ENCODE results near the gene ATOH1.

DNA sequence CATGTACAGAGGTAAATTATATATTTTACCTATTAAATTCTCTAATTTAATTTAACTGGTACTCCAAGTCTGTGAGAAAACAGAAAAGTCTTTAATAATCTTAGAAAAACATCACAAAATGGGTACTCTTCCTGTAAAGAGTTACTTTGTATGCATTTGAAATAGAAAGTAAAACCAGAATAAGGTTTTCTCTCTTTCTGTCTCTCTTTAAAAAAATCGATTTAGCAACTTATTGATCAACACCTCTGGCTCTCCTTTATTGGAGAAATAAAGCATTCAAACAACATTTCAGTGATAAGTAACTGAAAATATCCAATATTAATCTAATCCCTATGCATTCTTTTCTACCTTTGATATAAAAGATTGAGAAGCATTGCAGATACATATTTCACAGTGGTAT is 27.4 kb downstream of the ATOH1 start:
- TF ChIP-seq, protein P1, sequence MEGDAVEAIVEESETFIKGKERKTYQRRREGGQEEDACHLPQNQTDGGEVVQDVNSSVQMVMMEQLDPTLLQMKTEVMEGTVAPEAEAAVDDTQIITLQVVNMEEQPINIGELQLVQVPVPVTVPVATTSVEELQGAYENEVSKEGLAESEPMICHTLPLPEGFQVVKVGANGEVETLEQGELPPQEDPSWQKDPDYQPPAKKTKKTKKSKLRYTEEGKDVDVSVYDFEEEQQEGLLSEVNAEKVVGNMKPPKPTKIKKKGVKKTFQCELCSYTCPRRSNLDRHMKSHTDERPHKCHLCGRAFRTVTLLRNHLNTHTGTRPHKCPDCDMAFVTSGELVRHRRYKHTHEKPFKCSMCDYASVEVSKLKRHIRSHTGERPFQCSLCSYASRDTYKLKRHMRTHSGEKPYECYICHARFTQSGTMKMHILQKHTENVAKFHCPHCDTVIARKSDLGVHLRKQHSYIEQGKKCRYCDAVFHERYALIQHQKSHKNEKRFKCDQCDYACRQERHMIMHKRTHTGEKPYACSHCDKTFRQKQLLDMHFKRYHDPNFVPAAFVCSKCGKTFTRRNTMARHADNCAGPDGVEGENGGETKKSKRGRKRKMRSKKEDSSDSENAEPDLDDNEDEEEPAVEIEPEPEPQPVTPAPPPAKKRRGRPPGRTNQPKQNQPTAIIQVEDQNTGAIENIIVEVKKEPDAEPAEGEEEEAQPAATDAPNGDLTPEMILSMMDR (IDR thresholded peaks at IDR 0.05): no peak
- TF ChIP-seq POLR2A (IDR thresholded peaks at IDR 0.05): no peak
